ENCODE measurements around the gene VAV3.
"Not testable (repeated sequence)": the region's sequence is repeated elsewhere in the genome, so short reads cannot be mapped to it uniquely, and the experiment has no call there.

The VAV3 gene

DNA sequence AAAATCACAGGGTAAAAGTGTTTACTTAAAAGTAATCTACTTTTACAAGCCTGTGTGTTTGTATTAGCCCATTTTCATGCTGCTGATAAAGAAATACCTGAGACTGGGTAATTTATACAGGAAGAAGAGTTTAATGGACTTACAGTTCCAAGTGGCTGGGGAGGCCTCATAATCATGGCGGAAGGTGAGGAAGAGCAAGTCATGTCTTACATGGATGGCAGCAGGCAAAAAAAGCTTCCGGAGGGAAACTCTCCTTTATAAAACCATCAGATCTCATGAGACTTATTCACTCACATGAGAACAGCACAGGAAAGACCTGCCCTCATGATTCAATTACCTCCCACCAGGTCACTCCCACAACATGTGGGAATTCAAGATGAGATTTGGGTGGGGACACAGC lies 71.6 kb downstream of the VAV3 start:
- not testable (repeated sequence) for DNase-seq (ENCODE audit: low spot score)

GRCh38 chr1:107889524-107889923 lies 75.5 kb downstream of the VAV3 start:
- DNase-seq (ENCODE audit: low spot score): no peak

DNA sequence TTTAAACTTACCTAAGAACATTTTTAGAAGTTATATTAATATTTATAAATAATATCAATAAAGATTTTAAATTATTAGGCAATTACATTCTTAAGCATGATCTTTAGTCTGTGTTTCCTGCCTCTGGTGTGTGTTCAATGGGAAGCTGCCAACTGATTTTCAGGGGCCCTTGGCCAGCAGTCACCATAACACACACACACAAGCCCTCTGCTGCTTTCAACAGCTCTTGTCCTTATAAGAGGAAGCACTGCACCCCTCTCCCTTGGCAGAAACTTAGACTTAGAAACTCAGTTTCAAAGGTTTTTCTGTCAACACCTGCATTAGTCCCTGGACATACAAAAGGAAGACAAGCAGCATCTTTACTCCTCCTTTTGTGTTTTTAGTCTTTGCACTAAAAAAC lies 81.4 kb downstream of the VAV3 start:
- no peak for DNase-seq (ENCODE audit: low spot score)

DNA sequence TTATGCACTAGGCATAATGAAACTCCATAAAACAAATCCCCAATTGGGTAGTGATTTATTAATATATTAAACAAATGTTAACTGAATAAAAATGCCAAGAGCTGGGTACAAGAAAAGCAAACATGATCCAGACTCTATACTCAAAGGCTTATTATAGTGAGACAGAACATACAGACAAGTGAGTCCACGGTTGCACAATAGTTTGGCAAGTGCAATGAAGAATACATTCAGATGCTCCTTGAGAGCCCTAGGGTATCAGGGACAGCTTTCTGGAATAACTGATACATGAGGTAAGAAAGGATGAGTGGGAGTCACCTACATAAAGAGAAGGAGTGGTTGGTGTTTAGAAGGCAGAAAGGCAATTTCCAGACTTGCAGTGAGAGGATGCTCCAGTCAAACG lies 85.1 kb downstream of the VAV3 start:
- DNase-seq (ENCODE audit: low spot score): no peak

GRCh38 chr1:107879346-107879745 lies 85.6 kb downstream of the VAV3 start:
- no peak for DNase-seq (ENCODE audit: low spot score)

DNA sequence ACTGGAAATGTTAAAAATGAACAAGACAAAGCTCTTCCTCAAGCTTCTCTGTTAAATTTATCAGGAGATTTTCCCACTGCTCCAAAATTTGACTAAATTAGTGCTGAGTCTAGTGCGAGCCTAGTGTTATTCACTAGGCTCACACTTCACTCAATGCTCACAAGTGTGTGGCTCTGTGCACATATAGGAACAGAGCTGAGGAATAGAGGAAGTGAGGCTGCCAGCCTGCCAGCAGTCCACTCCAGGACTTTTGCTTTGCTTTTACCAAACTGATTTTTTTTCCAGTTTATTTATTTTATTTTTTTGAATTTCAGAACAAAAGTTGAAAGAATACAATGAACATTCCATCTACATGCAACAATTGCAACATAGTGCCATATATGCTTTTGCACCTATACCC lies 87.2 kb downstream of the VAV3 start:
- no peak for DNase-seq (ENCODE audit: low spot score)

GRCh38 chr1:107877092-107877491 lies 87.9 kb downstream of the VAV3 start:
- DNase-seq (ENCODE audit: low spot score): no peak

DNA sequence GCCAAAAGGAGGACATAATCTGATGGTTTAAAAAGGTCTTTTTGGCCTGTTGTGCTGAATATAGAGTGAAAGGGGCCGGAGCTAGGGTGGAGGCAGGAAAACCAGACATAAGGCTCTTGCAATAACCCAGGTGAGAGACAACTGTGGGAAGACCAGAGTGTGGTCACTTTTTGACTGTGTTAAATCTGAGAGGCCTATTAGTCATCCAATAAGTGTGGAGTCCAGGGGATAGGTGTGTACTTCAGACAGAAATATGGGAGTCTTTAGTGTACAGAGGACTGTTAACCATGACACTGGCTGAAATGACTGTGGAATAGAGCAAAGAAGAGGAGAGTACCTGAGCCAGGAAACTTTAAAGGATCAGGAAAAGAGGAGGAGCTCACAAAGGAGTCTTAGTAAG lies 89.3 kb downstream of the VAV3 start:
- no peak for DNase-seq (ENCODE audit: low spot score)

DNA sequence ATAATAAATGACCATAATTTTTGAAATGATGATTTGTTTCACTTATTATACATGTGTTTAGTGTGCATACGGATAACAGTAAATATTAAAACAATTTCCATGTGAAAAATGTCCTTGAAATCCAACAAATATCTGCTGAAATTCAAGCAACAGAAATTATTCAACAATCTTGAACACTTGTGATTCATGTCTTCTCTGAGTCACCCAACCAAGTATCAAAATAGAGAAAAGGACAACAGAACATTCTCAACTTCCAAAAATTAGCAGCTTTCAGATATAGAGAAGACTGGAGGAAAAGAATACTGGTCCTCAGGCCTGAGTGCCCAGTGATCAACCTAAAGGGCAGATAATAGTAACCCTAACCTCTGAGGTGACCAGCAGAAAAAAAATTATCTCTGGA lies 90.8 kb downstream of the VAV3 start:
- DNase-seq (ENCODE audit: low spot score): no peak

DNA sequence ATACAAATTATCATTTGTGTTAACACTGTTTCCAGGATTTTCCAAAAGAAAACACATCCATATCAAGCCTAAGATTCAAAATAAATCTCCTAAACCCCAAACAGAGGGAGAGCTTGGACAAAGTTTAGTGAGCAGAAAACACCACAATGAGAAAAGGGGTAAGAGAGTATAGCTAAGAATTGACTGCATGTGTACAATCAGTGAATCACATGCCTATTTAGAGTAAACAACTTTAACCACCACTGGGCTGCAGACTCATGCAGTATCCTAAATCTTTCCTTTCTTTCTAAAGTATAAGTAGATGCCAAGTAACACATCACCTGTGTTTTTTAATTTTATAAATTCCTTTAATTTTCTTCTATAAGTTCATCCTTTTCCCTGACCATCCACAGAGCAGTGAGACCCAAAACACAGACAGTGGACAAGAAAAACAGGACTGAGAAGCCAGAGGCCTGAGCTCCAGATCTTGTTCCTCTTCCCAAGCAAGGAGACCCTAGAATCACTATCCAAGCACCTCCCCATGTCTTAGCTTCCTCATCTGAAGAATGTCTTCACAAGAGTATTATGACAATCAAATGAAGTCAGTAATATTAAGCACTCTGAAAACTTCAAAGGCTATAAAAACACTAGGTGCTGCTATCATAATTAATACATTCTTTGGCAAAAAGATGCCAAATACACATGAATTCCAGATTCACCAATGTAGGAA lies 93.1 kb downstream of the VAV3 start:
- no peak for DNase-seq (ENCODE audit: low spot score)

DNA sequence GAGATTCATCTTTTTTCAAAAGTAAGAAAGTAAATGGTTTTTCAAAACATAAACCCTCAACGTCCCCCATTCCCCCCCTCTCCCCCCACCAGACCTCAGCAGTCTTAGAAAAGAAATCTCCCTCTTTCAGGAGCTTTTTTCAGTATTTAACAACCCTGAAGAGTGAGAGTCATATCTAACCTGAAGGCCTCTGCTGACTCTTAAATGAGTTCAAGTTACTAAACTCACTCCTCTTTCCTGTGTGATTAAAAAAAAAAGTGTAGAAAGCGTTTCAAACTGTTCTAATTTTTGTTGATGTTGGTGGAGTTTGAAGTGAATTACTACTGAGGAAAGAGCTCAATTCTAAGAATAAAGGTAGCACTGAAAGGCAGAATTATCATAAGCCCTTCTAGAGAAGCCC lies 93.7 kb downstream of the VAV3 start:
- no peak for DNase-seq (ENCODE audit: low spot score)

DNA sequence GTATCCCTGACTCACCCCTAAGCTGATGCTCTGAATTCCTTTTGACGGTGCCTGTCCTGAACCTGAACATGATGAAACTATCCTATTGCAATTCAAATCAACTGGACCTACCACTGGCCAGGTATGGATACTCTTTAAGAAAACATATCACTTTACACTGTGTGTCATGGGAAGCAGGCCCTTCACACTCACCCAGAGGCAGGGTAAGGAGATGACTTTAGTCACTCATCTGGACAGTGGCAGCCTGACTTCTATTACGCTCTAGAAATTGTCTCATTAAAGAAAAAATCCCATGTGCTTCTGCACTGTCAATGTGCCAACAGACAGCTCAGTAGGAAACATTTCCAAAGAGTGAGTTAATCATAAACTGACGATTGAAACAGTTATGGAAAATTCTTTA lies 94.3 kb downstream of the VAV3 start:
- DNase-seq (ENCODE audit: low spot score): no peak

DNA sequence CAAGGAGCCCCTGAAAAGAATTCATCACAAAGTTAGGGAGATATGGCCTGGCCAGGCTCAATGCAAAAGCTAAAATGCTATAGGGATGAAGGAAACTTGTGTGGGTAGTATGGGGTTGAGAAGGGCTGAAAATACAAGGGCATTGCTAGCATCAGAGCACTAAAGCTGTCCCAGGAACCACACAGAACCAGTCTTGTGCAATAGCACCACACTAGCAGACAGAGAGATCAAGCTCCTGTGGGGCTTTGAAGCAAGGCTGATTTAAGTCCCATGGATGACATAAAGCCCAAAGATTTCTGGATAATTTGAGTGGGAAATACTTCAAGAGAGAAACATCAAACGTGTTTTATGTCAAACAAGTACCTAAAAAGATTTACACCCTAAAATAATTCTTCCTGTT lies 97.1 kb downstream of the VAV3 start:
- DNase-seq (ENCODE audit: low spot score): no peak

DNA sequence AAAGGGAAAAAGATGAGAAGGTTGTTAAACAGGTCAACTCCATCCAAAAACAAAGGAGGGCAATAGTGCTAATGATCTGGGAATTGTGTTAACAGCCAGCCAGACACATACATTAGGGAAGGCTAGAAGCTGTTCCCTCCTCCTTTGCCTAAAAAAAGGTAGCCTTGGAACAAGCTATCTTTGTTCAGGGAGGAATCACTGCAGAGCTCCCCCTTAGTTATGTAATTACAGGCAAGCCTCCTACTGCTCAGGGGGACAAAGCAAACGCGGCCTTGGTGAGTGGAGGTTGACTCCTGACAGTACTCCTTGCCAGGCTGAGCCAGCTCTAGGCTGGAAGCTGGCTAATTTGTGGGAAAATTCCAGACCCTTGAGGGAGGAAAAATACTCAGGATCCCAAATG lies 97.6 kb downstream of the VAV3 start:
- DNase-seq (ENCODE audit: low spot score): peak; percentile 14

DNA sequence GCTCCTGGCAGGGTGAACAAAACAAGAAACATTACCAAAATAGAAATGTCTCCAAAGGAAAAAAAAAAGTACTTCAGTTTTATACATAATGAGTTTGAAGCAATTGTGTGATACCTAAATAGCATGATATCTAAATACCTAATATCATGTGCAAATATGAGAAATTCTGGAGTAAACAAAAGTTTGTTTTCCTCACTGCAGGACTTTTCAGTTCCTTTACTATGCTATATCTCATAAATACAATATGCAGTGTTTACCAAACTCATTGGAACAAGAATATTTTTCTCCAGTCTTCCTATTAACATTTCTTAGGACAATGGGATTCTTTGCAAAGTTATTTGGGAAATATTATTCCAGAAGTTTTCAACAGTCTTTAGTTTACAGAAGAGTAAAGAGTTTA lies 98.1 kb downstream of the VAV3 start:
- DNase-seq (ENCODE audit: low spot score): no peak

GRCh38 chr1:107865627-107866026 lies 99.4 kb downstream of the VAV3 start:
- DNase-seq (ENCODE audit: low spot score): no peak

- no peak for DNase-seq (ENCODE audit: low spot score)
These were observed 101.6 kb downstream of the VAV3 start for GRCh38 chr1:107863342-107863741.

- DNase-seq (ENCODE audit: low spot score): no peak
These were observed 102.9 kb downstream of the VAV3 start for GRCh38 chr1:107862064-107862463.

DNA sequence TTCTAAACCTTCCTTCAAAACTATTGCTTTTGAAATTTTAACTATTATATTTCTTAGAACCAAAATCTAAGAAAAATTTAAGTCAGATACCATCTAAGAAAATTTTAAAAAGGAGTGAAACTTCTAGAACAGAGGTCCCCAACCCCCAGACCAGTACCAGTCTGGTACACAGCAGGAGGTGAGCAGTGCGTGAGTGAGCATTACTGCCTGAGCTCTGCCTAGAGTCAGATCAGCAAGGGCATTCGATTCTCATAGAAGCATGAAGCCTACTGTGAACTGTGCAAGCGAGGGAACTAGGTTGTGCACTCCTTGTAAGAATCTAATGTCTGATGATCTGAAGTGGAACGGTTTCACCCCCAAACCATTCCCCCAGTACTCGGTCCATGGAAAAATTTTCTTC lies 106.7 kb downstream of the VAV3 start:
- no peak for DNase-seq (ENCODE audit: low spot score)

GRCh38 chr1:107851418-107851817 lies 113.6 kb downstream of the VAV3 start:
- DNase-seq (ENCODE audit: low spot score): no peak

DNA sequence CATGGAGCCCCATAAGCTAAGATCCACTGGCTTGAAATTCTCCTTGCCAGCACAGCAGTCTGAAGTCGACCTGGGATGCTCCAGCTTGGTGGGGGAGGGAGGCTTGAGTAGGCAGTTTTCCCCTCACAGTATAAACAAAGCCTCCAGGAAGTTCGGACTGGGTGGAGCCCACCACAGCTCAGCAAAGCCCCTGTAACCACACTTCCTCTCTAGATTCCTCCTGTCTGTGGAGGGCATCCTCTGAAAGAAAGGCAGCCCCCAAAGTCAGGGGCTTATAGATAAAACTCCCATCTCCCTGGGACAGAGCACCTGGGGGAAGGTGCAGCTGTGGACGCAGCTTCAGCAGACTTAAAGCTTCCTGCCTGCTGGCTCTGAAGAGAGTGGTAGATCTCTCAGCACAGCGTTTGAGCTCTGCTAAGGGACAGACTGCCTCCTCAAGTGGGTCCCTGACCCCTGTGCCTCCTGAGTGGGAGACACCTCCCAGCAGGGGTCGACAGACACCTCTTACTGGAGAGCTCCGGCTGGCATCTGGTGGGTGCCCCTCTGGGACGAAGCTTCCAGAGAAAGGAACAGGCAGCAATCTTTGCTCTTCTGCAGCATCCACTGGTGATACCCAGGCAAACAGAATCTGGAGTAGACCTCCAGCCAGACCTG lies 120.3 kb downstream of the VAV3 start:
- not testable (repeated sequence) for DNase-seq (ENCODE audit: low spot score)

- no peak for DNase-seq (ENCODE audit: low spot score)
These were observed 121.0 kb downstream of the VAV3 start for GRCh38 chr1:107843989-107844388.

DNA sequence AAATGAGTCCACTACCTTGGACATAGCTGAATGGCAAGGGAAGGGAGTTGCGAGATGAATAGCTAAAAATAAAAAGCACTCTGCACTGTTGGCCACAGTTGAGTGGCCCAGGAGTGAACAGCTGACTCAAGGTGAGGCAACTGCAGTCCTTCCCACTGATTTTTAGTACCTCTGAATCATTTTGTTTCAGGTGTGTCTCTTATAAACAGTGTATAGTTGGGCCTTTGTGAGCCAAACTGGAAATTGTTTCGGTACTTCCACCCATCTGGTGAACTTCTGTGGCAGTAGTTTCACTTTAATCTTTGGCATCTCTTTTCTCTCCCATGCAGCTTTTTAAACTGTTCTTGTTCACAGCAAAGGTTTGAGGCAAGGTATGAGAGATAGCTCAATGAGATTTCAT lies 122.7 kb downstream of the VAV3 start:
- no peak for DNase-seq (ENCODE audit: low spot score)

GRCh38 chr1:107840725-107841124 lies 124.3 kb downstream of the VAV3 start:
- DNase-seq (ENCODE audit: low spot score): no peak
